Activated CD8-positive, alpha-beta T cell treated with anti-CD3 and anti-CD28 coated beads for 36 hours (primary cell): ENCODE data around the gene MGLL. TPM values are rescaled to one million over a fixed set of nuclear protein-coding genes. Genes with fewer than 3 reads are reported as not detected.

Experiments
- ATAC-seq: fragments of 200-7000 bp; cut with Tn5 transposase; one replicate; pipeline ENCODE4 v1.10.0; 2021; ENCODE audit warnings: mild to moderate bottlenecking, moderate library complexity
- CTCF ChIA-PET: fragments of 350-600 bp; sonication (Branson Sonifier 250); formaldehyde crosslinking; loops from one replicate; lab custom pipeline; 2021; ENCODE audit warnings: antibody characterized with exemption; lab: Charles Lee
- POLR2A ChIA-PET: fragments of 350-600 bp; sonication (Branson Sonifier 250); formaldehyde crosslinking; loops from one replicate; lab custom pipeline; 2021; ENCODE audit warnings: antibody characterized with exemption; lab: Charles Lee
- DNase-seq: peaks from one replicate; pipeline ENCODE4 v3.0.0-alpha.2; 2020
- H3K27ac Mint-ChIP-seq: one replicate; pipeline ENCODE4 v1.8.0; 2021; ENCODE audit warnings: mild to moderate bottlenecking, mixed read lengths
- H3K27me3 Mint-ChIP-seq: one replicate; pipeline ENCODE4 v1.8.0; 2021; ENCODE audit warnings: mixed read lengths
- H3K36me3 Mint-ChIP-seq: one replicate; pipeline ENCODE4 v1.8.0; 2021; ENCODE audit warnings: low read depth, mixed read lengths
- H3K4me1 Mint-ChIP-seq: one replicate; pipeline ENCODE4 v1.8.0; 2021; ENCODE audit warnings: low read depth, mixed read lengths
- H3K4me3 Mint-ChIP-seq: one replicate; pipeline ENCODE4 v1.8.0; 2021; ENCODE audit warnings: mild to moderate bottlenecking, moderate library complexity, mixed read lengths
- H3K9me3 Mint-ChIP-seq: one replicate; pipeline ENCODE4 v1.8.0; 2021; ENCODE audit warnings: mixed read lengths
- intact Hi-C: fragments of 100-400 bp; cut with micrococcal nuclease; formaldehyde crosslinking; loops from one replicate; pipeline ENCODE4 v1.10.0; 2022
- total RNA-seq, 2 experiments: library from RNA; stranded (reverse); gene quantifications; one replicate each; pipeline ENCODE4 v1.2.3, GENCODE V29; 2021
- TF ChIP-seq, protein P1 (sequence below): fragments of 200-600 bp; IDR thresholded peaks from one replicate; pipeline ENCODE4 v1.8.0; 2022; ENCODE audit warnings: antibody characterized with exemption, mild to moderate bottlenecking

Gene MGLL
- total RNA-seq, 2 experiments from 2014 or later = 1.1 to 3.1 TPM

DNA sequence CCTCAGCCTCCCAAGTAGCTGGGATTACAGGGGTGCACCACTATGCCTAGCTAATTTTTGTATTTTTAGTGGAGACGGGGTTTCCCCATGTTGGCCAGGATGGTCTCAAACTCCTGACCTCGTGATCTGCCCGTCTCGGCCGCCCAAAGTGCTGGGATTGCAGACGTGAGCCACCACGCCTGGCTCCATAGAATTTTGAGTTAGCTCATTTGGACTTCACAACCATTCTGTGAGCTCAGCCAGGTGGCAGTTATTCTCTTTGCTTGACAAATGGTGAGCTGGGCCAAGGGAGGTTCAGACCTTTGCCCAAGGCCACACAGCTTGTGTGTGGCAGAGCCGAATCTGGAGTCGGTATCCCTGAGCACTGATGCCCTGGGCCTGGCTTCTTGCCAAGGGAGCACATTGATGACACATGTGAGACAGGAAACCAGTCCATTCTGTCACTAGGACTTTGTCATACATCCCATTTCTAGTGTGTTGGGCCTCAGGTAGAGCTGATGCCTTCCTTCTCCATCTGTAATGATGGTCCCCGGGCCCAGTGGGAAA lies 175.7 kb downstream of the MGLL start:
- intact Hi-C loops = no loop called here
- H3K27me3 Mint-ChIP-seq = no peaks in the 10 kb centered on the region
- no peak overlapping the region for H3K4me3 Mint-ChIP-seq
- POLR2A ChIA-PET = interaction anchor here (1.2 to 1.4 kb wide), 2 partner anchors 26 to 47 kb away, joined by 3 read pairs; no protein-coding TSS in a partner anchor
- no peak overlapping the region for H3K27ac Mint-ChIP-seq
- DNase-seq (no peak), ATAC-seq (no peak)
- no peaks in the 10 kb centered on the region for H3K4me1 Mint-ChIP-seq
- CTCF ChIA-PET = interaction anchor here (1.3 kb wide), 1 partner anchor 72 kb away, joined by 3 read pairs; no protein-coding TSS in a partner anchor
- H3K36me3 Mint-ChIP-seq = no peaks in the 10 kb centered on the region
- TF ChIP-seq, protein P1, sequence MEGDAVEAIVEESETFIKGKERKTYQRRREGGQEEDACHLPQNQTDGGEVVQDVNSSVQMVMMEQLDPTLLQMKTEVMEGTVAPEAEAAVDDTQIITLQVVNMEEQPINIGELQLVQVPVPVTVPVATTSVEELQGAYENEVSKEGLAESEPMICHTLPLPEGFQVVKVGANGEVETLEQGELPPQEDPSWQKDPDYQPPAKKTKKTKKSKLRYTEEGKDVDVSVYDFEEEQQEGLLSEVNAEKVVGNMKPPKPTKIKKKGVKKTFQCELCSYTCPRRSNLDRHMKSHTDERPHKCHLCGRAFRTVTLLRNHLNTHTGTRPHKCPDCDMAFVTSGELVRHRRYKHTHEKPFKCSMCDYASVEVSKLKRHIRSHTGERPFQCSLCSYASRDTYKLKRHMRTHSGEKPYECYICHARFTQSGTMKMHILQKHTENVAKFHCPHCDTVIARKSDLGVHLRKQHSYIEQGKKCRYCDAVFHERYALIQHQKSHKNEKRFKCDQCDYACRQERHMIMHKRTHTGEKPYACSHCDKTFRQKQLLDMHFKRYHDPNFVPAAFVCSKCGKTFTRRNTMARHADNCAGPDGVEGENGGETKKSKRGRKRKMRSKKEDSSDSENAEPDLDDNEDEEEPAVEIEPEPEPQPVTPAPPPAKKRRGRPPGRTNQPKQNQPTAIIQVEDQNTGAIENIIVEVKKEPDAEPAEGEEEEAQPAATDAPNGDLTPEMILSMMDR = no peak
- H3K9me3 Mint-ChIP-seq = no peaks in the 10 kb centered on the region

DNA sequence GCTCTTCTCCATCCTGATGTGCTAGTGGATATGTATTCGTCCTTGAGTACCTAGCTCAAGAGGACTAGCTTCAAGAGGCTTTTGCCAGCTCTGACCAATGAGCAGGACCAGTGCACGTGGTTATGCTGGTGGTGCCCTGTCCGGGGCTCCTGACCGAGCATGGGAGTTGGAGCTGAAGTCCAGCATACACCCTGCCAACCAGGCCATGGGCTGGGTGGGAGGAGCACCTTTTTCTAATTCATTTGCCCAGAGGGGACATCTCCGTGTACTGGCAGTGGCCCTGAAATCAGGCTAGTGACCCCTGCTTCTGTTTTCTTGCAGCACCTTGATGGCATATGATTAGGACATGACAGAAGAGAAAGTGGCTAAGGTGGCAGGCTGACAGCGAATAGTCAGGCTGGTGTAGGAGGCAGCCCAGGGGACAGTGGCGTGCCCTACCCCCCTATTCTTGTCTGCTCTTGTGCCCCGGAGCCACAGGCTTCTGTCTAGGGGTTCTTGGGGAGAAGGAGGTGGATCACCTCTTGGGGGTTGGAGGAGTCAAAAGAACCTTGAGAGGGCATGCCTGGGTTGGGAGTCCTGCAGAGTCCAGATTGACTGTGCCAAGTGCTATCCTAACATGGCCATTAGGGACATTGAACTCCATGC lies 176.8 kb downstream of the MGLL start:
- ChIA-PET POLR2A (no interaction called here), CTCF (interaction anchor here (1.3 kb wide), 1 partner anchor 71 kb away, joined by 3 read pairs; no protein-coding TSS in a partner anchor)
- no peak overlapping the region for H3K27ac Mint-ChIP-seq
- H3K4me1 Mint-ChIP-seq = no peaks in the 10 kb centered on the region
- ATAC-seq = no peak
- H3K36me3 Mint-ChIP-seq = no peaks in the 10 kb centered on the region
- intact Hi-C loops = no loop called here
- TF ChIP-seq, protein P1 = no peak
- H3K9me3 Mint-ChIP-seq = no peaks in the 10 kb centered on the region
- H3K4me3 Mint-ChIP-seq = no peak overlapping the region
- no peak for DNase-seq
- no peaks in the 10 kb centered on the region for H3K27me3 Mint-ChIP-seq

DNA sequence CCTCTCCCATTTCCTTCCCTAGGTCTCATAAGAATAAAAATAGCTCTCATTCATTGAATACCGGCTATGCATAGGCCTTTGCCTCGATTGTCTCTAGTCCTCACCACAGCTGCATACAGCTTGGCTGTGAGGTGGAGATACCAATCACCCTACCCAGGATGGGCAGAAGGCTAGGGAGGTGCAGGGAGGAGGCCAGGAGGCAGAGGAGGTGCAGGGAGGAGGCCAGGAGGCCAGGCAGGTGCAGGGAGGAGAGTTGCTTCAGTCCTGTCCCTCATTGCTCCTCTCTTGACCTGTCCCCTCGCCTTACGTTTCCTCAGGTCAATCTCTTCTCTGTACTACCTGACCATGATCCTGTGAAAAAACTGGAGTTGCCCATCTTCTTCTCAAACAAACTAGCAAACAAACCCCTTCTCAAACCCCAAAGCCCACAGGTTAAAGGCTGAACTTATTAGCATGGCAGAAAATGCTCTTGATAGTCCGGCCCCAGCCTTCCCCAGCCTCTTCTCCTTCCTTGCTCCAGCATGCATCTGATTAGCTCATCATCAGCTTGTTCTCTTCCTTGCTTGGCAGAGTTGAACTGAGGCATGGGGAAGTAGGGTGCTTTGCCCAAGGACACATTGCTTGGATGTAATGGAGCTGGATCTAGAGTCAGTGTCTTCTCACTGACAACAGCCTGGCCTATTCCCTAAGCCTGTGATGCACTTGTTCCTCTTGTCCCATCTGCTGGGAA lies 177.5 kb downstream of the MGLL start:
- H3K36me3 Mint-ChIP-seq = no peaks in the 10 kb centered on the region
- ChIA-PET POLR2A (interaction anchor here (0.7 to 1.1 kb wide), 2 partner anchors 12 to 27 kb away, joined by 3 read pairs; no protein-coding TSS in a partner anchor), CTCF (interaction anchor here (0.8 kb wide), 1 partner anchor 70 kb away, joined by 3 read pairs; no protein-coding TSS in a partner anchor)
- intact Hi-C loops = no loop called here
- DNase-seq (no peak), ATAC-seq (no peak)
- TF ChIP-seq, protein P1 = no peak
- no peaks in the 10 kb centered on the region for H3K9me3 Mint-ChIP-seq
- H3K27ac Mint-ChIP-seq = no peak overlapping the region
- H3K4me3 Mint-ChIP-seq = no peak overlapping the region
- H3K4me1 Mint-ChIP-seq = no peaks in the 10 kb centered on the region
- H3K27me3 Mint-ChIP-seq = no peaks in the 10 kb centered on the region

DNA sequence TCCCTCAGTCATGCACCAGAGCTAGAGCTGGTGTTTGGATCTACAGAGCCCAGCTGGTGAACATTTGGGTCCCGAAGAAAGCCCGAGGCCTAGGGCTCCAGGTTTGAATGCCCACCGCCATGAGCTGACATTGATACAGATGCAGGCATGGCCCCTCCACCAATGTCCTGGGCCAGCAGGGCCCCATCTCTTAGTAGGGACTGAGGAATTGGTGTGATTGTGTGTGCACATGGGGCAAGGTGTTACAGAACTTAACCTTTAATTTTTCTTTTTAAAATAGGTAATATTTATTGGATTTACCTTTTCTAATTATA lies 182.3 kb downstream of the MGLL start:
- intact Hi-C loops = no loop called here
- POLR2A ChIA-PET = interaction anchor here (0.8 to 1.0 kb wide), 2 partner anchors 10 to 32 kb away, joined by 3 read pairs; no protein-coding TSS in a partner anchor

More for the DNA sequence above, 182.3 kb downstream of the MGLL start:
- CTCF ChIA-PET = no interaction called here
- H3K27me3 Mint-ChIP-seq = peaks cover 5% of the 10 kb centered on the region
- no peak overlapping the region for H3K27ac Mint-ChIP-seq
- H3K36me3 Mint-ChIP-seq = no peaks in the 10 kb centered on the region
- TF ChIP-seq, protein P1 = no peak
- no peaks in the 10 kb centered on the region for H3K9me3 Mint-ChIP-seq
- peaks cover 8% of the 10 kb centered on the region for H3K4me1 Mint-ChIP-seq
- ATAC-seq (no peak), DNase-seq (no peak)
- no peak overlapping the region for H3K4me3 Mint-ChIP-seq
